Measurements from ENCODE around the gene CNFN. TPM values are rescaled to one million over a fixed set of nuclear protein-coding genes. Genes with fewer than 3 reads are reported as not detected.
A peak's percentile ranks its signal among the peaks of the same experiment; 100 is the strongest.
"Not testable (repeated sequence)": the region's sequence is repeated elsewhere in the genome, so short reads cannot be mapped to it uniquely, and the experiment has no call there.

The CNFN gene
- total and polyA plus RNA-seq, 2 donors (not counting 1 experiment from before 2014, with no cell fraction given) = not detected

GRCh38 chr19:42343344-42344110, 46.6 kb downstream of the CNFN start:
- DNase-seq (ENCODE audit: low read depth in 2 of 2) = no peak

DNA sequence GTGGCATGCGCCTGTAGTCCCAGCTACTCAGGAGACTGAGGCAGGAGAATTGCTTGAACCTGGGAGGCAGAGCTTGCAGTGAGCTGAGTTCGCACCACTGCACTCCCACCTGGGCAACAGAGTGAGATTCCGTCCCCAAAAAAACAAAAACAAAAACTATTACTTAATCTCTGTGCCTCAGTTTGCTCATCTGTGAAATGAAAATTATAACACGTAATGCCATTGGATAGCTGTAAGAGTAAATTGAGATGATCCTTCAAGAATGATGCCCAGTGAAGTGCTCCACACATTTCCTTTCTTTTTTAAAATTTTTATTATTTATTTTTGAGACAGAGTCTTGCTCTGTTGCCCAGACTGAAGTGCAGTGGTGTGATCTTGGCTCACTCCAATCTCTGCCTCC, 50.2 kb downstream of the CNFN start:
- not testable (repeated sequence) for H3K9ac ChIP-seq (ENCODE audit: insufficient read depth, low read length); H3K4me3 ChIP-seq (replicated peaks in 1 of 4; ENCODE audit: control extremely low read depth in 1 of 4, insufficient read depth in 1 of 4, low read depth in 3 of 4, low read length in 4 of 4); H3K27me3 ChIP-seq (ENCODE audit: control insufficient read depth, insufficient read depth, low read length); H4K20me1 ChIP-seq (ENCODE audit: control insufficient read depth, extremely low read depth, insufficient read depth, low read length); H2AFZ ChIP-seq (ENCODE audit: low read length); H3K4me2 ChIP-seq (ENCODE audit: extremely low read depth, insufficient read depth, low read length); H3K27ac ChIP-seq (ENCODE audit: insufficient read depth, low read length); H3K36me3 ChIP-seq (ENCODE audit: control insufficient read depth, insufficient read depth, low read length); H3K79me2 ChIP-seq (ENCODE audit: control insufficient read depth, insufficient read depth, low read length); H3K9me3 ChIP-seq (ENCODE audit: control insufficient read depth, insufficient read depth, low read depth, low read length); DNase-seq (ENCODE audit: low read depth in 2 of 2); H3K4me1 ChIP-seq (ENCODE audit: control insufficient read depth, extremely low read depth, insufficient read depth, low read length)

More at GRCh38 chr19:42343344-42344110, 46.6 kb downstream of the CNFN start:
- Histone ChIP-seq H3K27me3 (ENCODE audit: control insufficient read depth, insufficient read depth, low read length) (no peaks in the 10 kb centered on the region), H3K36me3 (ENCODE audit: control insufficient read depth, insufficient read depth, low read length) (peaks cover 2% of the 10 kb centered on the region), H4K20me1 (ENCODE audit: control insufficient read depth, extremely low read depth, insufficient read depth, low read length) (no peaks in the 10 kb centered on the region), H3K9ac (ENCODE audit: insufficient read depth, low read length) (no peak overlapping the region), H3K9me3 (ENCODE audit: control insufficient read depth, insufficient read depth, low read depth, low read length) (no peaks in the 10 kb centered on the region), H3K4me2 (ENCODE audit: extremely low read depth, insufficient read depth, low read length) (no peak overlapping the region), H3K4me3 (replicated peaks in 1 of 4; ENCODE audit: control extremely low read depth in 1 of 4, insufficient read depth in 1 of 4, low read depth in 3 of 4, low read length in 4 of 4) (no peak overlapping the region), H3K27ac (ENCODE audit: insufficient read depth, low read length) (no peak overlapping the region), H2AFZ (ENCODE audit: low read length) (no peak overlapping the region), H3K79me2 (ENCODE audit: control insufficient read depth, insufficient read depth, low read length) (no peaks in the 10 kb centered on the region), H3K4me1 (ENCODE audit: control insufficient read depth, extremely low read depth, insufficient read depth, low read length) (peaks cover 2% of the 10 kb centered on the region)
- peak in 1 of 2 donors; percentile 7 for TF ChIP-seq CTCF (conservative IDR thresholded peaks at IDR 0.05 in 1 of 2, IDR thresholded peaks at IDR 0.05 in 1 of 2; ENCODE audit: low read depth in 1 of 2, low read length in 2 of 2)
- TF ChIP-seq EZH2 (IDR thresholded peaks at IDR 0.05; ENCODE audit: low read length, missing control alignments) = no peak

DNA sequence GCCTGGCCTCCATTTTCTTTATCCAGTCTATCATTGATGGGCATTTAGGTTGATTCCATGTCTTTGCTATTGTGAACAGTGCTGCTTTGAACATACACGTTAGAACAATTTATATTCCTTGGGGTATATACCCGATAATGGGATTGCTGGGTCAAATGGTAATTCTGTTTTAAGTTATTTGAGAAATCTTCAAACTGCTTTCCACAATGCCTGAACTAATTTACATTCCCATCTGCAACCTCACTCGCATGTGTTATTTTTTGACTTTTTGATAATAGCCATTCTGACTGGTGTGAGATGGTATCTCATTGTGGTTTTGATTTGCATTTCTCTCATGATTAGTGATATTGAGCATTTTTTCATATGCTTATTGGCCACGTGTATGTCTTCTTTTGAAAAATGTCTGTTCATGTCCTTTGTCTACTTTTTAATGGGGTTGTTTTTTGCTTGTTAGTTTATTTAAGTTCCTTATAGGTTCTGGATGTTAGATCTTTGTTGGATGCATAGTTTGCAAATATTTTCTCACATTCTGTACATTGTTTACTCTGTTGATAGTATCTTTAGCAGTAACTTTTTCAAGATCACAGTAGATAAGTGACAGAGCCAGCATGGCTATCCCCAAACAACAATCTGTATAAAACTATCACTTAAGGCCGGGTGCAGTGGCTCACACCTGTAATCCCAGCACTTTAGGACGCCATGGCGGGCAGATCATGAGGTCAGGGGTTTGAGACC, 50.8 kb downstream of the CNFN start:
- H3K36me3 ChIP-seq (ENCODE audit: control insufficient read depth, insufficient read depth, low read length); H3K9me3 ChIP-seq (ENCODE audit: control insufficient read depth, insufficient read depth, low read depth, low read length); H4K20me1 ChIP-seq (ENCODE audit: control insufficient read depth, extremely low read depth, insufficient read depth, low read length); H3K4me3 ChIP-seq (replicated peaks in 1 of 4; ENCODE audit: control extremely low read depth in 1 of 4, insufficient read depth in 1 of 4, low read depth in 3 of 4, low read length in 4 of 4); H3K4me2 ChIP-seq (ENCODE audit: extremely low read depth, insufficient read depth, low read length); H2AFZ ChIP-seq (ENCODE audit: low read length); DNase-seq (ENCODE audit: low read depth in 2 of 2); H3K79me2 ChIP-seq (ENCODE audit: control insufficient read depth, insufficient read depth, low read length); H3K27me3 ChIP-seq (ENCODE audit: control insufficient read depth, insufficient read depth, low read length); H3K27ac ChIP-seq (ENCODE audit: insufficient read depth, low read length); H3K9ac ChIP-seq (ENCODE audit: insufficient read depth, low read length); H3K4me1 ChIP-seq (ENCODE audit: control insufficient read depth, extremely low read depth, insufficient read depth, low read length): not testable (repeated sequence)

Other genes with a start within 250 kb of the CNFN start
- 11.3 and 17.8 TPM in 2 replicates for gene DEDD2, start 172.6 kb downstream of the CNFN start, total RNA-seq
- 9.8 and 10.0 TPM in 2 replicates for gene DEDD2, start 172.6 kb downstream of the CNFN start, polyA plus RNA-seq
- gene ZNF526, start 170.0 kb downstream of the CNFN start, total RNA-seq = 6.7 and 7.8 TPM in 2 replicates
- 4.9 and 5.9 TPM in 2 replicates for gene ZNF526, start 170.0 kb downstream of the CNFN start, polyA plus RNA-seq
- 8.7 and 11.6 TPM in 2 replicates for gene GSK3A, start 147.7 kb downstream of the CNFN start, total RNA-seq
- 21.7 and 30.6 TPM in 2 replicates for gene GSK3A, start 147.7 kb downstream of the CNFN start, polyA plus RNA-seq
- gene ERF, start 135.2 kb downstream of the CNFN start, total RNA-seq = 13.2 and 14.1 TPM in 2 replicates
- 35.3 and 36.3 TPM in 2 replicates for gene ERF, start 135.2 kb downstream of the CNFN start, polyA plus RNA-seq
- gene CIC, start 121.0 kb downstream of the CNFN start, total RNA-seq = 16.7 and 23.6 TPM in 2 replicates
- gene CIC, start 121.0 kb downstream of the CNFN start, polyA plus RNA-seq = 8.5 and 14.5 TPM in 2 replicates
- gene PRR19, start 88.2 kb downstream of the CNFN start, total RNA-seq = 0.17 and 0.26 TPM in 2 replicates
- gene PRR19, start 88.2 kb downstream of the CNFN start, polyA plus RNA-seq = 0.39 and 0.54 TPM in 2 replicates
- 25.9 and 32.1 TPM in 2 replicates for gene PAFAH1B3, start 87.7 kb downstream of the CNFN start, total RNA-seq
- 20.1 and 34.1 TPM in 2 replicates for gene PAFAH1B3, start 87.7 kb downstream of the CNFN start, polyA plus RNA-seq
- gene TMEM145, start 77.0 kb downstream of the CNFN start, total RNA-seq = 0.83 TPM in 1 of 2 replicates, not detected in the other
- gene TMEM145, start 77.0 kb downstream of the CNFN start, polyA plus RNA-seq = 0.05 and 0.20 TPM in 2 replicates
- 27.6 and 32.1 TPM in 2 replicates for gene MEGF8, start 64.7 kb downstream of the CNFN start, total RNA-seq
- 7.8 and 9.3 TPM in 2 replicates for gene MEGF8, start 64.7 kb downstream of the CNFN start, polyA plus RNA-seq
- 0.51 and 1.7 TPM in 2 replicates for gene LIPE, start 37.1 kb upstream of the CNFN start, total RNA-seq
- 1.1 and 2.7 TPM in 2 replicates for gene LIPE, start 37.1 kb upstream of the CNFN start, polyA plus RNA-seq
- not detected in 2 replicates for gene CXCL17, start 52.6 kb upstream of the CNFN start, total RNA-seq
- gene CXCL17, start 52.6 kb upstream of the CNFN start, polyA plus RNA-seq = not detected in 2 replicates
- gene CEACAM1, start 138.2 kb upstream of the CNFN start, total RNA-seq = not detected in 2 replicates
- gene CEACAM1, start 138.2 kb upstream of the CNFN start, polyA plus RNA-seq = 0.03 TPM in 1 of 2 replicates, not detected in the other
- not detected in 2 replicates for gene CEACAM8, start 204.6 kb upstream of the CNFN start, total RNA-seq
- not detected in 2 replicates for gene CEACAM8, start 204.6 kb upstream of the CNFN start, polyA plus RNA-seq

Data from fibroblast of lung (primary cell).